Right lobe of liver (tissue), 4 donors: ENCODE results near the gene ZNF28.

Experiments used
- POLR2A ChIP-seq: fragments of 450-650 bp; IDR thresholded peaks from one replicate; pipeline ENCODE4 v1.6.1; 2017; ENCODE audit warnings: antibody characterized with exemption, mild to moderate bottlenecking
- TF ChIP-seq, protein P1 (sequence below), 4 donors: fragments of 200-600 bp in 3 of 4; fragments of 450-650 bp in 1 of 4; IDR thresholded peaks; one replicate each; pipeline versions ENCODE4 v1.5.1 to v1.8.0; 2016 to 2022; ENCODE audit warnings: antibody characterized with exemption in 4 of 4, mild to moderate bottlenecking in 2 of 4
- donor health status: DM: no; HTN: no; CAD: no.
- donor health status: DM: no; HTN: no; CAD: no.
- donor health status: DM: no; HTN: yes; CAD: no.

GRCh38 chr19:52809801-52810200 lies 11.6 kb downstream of the ZNF28 start:
- TF ChIP-seq, protein P1, sequence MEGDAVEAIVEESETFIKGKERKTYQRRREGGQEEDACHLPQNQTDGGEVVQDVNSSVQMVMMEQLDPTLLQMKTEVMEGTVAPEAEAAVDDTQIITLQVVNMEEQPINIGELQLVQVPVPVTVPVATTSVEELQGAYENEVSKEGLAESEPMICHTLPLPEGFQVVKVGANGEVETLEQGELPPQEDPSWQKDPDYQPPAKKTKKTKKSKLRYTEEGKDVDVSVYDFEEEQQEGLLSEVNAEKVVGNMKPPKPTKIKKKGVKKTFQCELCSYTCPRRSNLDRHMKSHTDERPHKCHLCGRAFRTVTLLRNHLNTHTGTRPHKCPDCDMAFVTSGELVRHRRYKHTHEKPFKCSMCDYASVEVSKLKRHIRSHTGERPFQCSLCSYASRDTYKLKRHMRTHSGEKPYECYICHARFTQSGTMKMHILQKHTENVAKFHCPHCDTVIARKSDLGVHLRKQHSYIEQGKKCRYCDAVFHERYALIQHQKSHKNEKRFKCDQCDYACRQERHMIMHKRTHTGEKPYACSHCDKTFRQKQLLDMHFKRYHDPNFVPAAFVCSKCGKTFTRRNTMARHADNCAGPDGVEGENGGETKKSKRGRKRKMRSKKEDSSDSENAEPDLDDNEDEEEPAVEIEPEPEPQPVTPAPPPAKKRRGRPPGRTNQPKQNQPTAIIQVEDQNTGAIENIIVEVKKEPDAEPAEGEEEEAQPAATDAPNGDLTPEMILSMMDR (IDR thresholded peaks at IDR 0.05) = no peak
- TF ChIP-seq POLR2A = no peak
